HuH-7.5 (cell line): ENCODE results near the gene RAD51B.

Source experiments
- DNase-seq: peaks from one replicate; pipeline ENCODE4 v3.0.0; 2011; ENCODE audit warnings: low spot score

Gene RAD51B

DNA sequence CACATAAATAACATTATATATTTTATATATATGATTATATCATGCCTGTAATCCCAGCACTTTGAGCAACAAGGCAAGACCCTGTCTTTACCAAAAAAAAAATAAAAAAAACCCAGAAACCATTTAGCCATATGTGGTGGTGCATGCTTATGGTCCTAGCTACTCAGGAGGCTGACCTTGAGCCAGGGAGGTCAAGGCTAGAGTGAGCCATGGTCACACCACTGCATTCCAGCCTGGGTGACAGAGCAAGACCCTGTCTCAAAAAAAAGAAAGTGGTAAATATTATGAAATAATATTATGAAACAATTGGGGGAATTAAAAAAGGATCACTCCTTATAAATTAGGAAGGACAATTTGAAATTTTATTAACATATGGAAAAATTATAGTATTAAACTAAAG lies 16.0 kb downstream of the RAD51B start:
- DNase-seq: no peak

DNA sequence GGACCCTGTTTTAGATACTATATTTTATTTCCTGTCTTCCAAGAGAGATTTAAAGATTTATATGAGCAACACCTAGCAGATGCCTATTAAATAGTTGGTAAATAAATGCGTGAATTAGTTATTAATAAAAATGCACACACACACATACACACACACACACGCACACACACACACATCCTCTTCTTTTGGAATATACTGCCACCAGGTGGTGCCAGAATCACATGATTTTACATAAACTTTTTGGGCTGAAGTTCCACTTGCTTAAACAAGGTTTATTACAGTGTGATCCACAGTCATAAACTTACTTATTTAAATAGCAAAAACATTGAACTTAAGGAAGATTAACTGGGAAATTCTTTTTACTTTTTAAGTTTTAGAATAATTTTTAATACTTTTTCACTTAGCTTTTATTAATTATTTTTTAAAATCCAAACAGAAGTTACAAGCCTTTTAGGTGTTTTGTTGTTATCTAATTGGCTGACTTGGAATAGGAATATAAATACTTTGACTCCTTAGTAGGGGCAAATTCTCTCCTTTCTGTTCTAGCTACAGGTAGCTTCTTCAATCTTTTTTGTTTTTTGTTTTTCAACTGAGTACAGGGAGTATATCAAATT lies 17.5 kb downstream of the RAD51B start:
- DNase-seq: no peak

DNA sequence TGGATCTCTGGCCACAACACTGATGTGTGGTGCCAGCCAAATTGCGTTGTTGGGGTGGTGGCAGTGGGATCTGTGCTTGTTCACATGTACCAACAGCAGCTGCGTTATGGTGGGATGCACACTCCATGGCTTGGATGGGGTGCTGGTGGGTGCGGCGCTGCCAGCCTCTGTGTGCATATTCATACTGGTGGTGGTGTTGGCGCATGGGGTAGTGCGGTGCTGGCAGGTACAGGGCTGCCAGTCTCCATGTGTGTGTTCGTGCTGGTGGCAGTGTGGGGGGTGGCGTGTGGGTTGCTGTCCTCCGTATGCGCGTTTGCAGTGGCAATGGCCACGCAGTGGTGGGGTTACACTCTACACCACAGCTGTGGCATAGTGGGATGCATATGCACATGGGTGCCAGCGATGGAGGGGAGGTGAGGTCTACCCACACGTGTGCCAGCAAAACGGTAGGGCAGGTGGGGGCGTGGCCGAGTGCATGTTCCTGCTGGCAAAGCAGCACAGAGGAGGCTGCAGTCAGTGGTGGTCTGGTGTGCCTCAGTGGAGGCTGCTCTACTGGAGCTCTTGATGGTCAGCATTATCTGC lies 26.5 kb downstream of the RAD51B start:
- DNase-seq: no peak

DNA sequence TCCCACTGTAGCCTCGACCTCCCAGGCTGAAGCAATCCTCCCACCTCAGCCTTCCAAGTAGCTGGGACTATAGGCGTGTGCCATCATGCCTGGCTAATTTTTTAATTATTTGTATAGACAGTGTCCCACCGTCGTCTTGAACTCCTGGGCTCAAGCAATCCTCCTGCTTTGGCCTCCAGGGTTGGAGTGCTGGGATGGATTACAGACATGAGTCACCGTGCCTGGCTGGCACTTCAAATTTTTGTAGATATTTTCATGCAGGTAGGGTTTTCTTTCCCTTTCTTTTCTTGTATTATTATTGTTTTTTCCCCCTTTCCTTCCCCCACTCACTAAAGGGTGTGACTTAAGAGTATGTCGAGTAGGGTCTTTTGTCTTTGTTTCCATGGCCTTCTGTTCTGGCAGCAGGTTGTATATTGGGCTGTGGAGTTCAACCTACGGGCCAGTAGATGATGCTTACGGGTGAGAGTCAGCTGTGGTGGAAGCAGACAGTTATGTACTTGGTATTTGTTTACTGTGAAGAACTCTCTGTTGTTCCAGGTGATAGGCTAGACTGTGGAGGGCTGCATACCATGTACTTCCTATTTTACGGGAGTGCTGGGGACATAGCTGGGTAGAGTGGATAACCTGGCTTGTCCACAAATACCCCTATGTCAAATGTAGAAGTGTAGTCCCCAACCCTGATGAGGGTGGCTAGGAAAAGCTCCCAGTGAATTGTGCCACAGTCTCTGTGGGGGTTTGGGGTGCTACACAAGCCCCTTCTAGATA lies 30.7 kb downstream of the RAD51B start:
- DNase-seq: no peak

DNA sequence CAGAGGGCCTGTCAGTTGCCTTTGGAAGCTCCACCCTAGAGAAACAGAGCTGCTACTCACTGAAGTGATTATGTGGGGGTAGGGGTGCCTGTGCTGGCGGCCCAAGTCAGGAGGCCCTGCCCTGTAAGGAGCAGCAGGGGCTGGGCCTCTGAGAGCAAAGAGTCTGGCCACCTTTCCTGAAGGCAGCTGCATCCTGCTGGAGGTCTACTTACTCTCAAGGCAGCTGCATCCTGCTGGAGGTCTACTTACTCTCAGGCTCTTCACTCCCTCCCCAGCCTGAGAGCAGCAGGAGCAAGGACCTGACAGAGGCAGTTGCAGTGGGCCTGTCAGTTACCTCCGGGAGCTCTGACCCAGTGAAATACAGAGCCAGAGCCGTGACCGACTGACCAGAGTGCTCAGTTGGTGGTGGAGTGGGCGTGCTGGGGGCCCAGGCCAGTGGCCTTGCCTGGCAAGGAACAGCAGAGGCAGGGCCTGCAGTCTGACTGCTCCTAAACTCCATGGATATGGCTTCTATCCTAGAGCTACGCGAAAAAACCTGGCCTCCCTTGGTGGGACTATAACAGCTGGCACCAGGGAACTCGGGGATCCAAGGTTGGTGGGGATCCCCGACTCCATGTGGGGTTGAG lies 32.3 kb downstream of the RAD51B start:
- DNase-seq: no peak

DNA sequence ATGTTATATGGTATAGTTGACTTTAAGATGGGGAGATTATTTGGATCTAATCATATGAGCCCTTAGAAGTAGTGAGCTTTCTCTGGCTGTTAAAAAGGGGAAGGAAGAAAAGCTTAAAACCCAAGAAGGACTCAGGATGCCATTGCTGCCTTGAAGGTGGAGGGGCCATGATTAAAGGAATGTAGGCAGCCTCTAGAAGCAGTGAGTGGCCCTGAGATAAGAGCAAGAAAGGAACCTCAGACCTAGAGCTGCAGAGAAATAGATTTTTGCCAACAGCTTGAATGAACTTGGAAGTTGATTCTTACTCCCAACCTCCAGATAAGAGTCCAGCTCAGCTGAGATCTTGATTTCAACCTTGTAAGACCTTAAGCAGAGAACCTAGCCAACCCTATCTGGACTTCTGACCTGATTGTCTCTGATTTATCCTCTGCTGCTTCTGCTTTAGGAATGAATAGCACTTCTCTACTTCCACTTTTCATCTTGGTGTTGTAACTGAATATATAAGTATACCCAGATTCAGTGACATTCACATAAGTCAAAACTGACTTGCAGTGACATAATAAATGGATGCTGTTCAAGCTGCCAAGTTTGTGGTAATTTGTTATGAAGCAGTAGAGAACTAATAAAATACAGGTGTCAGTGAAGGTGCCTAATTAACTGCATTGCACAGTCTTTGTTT lies 33.5 kb downstream of the RAD51B start:
- DNase-seq: no peak

DNA sequence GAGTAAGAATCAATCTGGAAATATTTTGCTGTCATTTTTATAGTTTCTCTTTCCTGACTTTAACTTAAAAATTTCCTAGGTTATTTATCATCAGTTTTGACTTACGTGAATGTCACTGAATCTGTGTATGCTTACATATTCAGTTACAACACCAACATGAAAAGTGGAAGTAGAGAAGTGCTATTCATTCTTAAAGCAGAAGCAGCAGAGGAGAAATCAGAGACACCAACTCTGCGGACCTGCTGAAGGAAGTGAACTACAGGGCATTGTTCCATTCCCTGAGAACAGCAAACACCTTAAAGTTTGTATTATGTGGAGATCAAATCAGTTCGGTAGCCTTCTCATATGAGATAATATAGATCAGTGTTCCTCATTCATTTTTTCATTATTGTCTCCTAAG lies 34.1 kb downstream of the RAD51B start:
- DNase-seq: no peak

DNA sequence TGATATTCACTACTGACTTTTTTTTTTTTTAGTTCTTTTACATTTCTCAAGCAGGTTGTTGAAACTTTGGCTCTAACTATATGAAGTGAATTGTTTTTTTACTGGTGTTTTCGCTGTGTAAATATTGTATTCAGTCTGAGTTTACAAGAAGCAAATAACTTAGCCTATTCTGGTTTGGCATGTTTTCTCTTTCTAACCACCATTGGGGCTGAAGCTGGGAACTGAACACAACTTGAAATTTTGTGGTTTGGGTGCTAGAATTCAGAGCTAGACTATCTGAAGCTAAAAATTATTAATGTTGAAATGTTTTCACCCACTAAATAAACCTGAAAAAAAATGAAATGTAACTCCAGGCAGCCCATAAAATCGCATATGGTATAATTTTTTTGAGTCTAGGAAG lies 37.2 kb downstream of the RAD51B start:
- DNase-seq: no peak

DNA sequence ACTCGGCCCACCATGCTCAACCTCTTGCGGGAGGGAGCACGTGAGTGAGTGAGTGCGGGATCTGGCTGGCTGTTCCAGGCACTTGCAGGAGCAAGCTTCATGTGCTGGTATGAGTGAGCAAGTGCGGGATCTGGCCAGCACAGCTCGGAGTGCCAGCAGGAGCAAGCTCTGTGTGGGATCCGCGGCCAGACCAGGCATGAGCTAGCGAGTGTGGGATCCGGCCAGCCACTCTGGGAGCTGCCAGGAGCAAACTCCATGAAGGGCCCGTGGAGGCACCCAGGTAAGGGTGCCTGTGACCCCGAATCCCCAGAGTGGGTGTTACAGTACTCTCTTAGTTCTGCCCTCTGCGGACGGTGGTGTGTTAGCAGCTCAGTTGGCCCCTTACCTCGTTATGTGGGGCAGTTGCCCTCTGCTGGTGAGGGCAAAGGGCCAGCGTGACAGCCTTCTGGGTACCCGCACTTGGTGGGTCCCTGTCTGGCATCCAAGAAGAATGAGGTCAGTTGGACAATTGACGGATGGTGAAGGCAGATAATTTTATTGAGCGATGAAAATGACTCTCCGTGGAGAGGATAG lies 38.3 kb downstream of the RAD51B start:
- DNase-seq: no peak

DNA sequence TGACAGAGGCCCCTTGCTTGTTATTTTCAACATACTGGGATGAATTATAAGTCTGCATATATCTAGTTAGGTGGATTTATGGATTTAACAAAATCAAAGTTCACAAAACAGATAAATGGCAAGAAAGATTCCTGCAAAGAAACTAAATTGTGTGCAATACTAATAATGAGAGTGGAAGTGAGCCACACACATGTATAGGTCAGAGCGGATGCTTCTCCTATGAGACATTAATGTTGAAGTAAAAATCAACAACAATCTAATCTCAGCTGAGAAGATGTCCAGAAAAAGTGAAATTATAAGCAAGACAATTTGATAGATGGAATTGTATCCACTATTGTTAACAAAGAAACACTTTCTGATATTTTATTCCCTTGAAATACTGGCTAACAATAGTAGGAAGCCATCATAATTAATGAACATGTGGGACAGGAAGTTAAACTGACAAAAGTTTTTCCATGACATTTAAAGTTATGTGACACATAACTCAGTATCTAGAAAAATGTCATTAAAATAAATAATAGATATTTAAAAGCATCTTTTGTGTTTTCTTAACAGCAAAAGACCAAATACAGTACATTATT lies 39.7 kb downstream of the RAD51B start:
- no peak for DNase-seq

DNA sequence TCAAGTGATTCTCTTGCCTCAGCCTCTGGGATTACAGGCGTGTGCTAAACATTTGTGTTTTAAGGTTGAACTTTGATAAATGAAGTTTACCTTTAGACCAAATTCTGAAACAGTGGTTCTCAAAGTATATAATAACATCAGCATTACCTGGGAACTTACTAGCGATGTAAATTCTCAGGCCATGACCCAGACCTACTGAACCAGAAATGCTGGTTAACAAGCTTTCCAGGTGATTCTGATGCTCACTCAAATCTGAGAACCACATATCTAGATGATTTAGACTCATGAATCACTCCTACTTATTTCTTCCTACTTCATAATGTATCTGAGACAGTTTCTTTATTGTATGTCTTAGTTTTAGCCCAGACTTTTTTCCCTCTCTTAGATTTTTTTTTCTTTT lies 43.6 kb downstream of the RAD51B start:
- no peak for DNase-seq

DNA sequence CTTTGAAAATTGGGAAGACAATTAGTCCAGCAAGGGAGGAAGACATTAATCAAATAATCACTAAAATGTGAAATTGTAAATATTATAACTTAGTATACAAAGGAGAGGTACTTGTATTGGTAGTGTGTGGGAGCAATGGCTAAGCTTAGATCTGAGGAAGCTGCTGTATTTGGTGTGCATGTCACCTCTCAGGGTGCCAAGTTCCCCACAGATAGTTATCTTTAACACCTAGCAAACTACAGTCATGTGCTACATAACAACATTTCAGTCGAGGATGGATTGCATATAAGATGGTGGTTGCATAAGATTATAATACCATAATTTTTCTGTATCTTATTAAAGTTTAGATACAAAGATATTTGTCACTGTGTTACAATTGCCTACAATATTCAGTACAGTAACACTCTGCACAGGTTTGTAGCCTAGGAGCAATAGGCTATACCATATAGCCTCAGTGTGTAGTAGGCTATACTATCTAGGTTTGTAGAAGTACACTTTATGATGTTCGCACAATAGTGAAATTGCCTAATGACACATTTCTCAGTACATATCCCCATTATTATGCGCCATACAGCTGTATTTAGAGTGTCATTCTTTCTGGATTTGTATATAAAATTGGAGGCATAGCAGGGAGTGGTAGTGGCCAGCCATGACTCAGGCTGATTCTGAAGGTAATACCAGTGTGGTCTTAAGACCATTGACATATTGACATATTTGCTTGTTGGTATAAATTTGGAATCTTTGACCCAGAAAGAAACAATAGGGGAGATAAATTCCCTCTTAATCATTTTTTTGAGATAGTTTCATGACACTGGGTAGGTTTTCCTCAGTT lies 55.8 kb downstream of the RAD51B start:
- DNase-seq: no peak

DNA sequence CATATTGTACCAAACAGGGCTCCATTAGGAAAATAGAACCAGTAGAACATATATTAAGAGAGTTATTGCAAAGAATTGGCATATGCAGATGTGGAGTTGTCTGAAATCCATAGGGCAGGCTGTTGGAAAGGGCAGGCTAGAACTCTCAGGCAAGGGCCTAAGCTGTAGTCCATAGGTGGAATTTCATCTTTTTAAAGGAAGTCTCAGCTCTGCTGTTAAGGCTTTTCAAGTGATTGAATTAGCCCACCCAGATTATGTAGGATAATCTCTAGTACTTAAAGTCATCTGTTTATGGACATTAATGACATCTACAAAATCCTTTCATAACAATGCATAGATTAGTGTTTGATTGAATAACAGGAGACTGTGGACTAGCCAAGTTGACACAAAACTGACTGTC lies 59.4 kb downstream of the RAD51B start:
- no peak for DNase-seq

DNA sequence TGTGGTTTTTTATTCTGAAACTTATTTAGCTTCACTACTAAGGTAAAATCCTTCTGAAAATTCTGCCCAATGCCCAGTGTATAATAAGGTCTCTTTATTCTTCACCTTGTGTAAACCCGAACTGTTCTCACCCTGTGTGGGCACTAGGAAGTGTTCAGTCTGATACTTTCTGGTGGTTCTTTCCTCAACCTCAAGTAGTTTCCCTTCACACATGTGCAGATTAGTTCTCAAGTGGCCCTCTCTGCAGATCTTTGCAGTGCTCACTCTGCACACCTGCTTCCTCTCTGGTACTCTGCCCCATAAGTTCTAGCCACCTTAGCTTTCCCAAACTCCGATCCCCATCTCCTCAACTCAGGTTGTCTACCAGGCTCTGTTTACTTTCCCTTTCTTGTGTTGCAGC lies 61.6 kb downstream of the RAD51B start:
- no peak for DNase-seq

DNA sequence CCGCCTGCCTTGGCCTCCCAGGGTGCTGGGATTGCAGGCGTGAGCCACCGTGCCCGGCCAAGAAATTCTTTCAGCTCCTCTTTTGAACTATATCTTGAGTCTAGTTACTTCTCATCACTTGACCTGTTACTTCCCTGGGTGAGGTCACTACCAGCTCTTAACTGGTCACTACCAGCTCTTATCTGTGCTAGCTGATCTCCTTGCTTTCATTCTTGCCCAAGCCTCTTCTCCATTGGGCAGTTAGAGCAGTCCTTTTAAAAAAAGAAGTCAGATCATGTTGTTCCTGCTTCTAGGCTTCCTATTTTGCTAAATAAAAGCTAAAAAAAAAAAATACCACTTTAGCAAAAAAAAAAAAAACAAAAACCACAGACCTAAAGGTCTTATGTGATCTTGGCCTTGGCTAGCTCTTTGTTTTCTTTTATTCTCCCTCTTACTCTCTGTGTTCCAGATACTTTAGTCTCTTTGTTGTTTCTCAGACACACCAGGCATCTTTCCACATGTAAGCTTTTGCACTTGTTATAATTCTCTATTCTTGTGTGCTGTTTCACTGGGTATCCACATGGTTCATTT lies 63.5 kb downstream of the RAD51B start:
- DNase-seq: no peak

DNA sequence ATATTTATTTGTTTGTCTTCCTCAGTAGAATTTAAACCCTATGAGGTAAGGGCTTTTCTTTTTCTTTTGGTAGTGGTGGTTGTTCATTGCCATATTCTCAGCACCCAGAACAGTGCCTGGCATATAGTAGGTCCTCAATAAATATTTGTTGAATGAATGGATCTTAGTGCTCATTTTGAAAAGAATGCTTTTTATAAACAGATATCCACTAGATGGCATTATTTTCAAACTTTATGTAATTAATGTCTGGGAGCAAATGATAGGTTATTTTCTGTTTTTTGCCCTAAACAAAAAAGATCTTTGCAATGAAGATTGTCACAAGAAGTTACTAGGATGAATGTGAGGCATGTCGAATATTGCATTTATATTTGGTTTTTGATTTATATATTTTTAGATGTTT lies 64.1 kb downstream of the RAD51B start:
- no peak for DNase-seq

DNA sequence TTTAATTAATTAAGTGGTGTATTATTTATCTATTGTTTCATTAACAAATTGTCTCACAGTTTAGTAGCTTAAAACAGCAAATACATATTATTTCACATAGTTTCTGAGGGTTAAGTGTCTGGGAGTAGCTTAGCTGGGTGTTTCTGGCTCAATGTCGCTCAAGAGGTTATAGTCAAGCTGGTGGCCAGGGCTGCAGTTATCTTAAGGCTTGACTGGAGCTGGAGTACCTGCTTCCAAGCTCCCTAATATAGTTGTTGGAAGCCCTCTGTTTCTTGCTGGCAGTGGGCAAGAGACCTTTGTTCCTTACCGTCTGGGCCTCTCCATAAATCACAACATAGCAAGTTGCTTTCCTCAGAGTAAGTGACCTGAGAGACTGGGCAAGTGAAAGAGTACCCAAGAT lies 66.6 kb downstream of the RAD51B start:
- no peak for DNase-seq

DNA sequence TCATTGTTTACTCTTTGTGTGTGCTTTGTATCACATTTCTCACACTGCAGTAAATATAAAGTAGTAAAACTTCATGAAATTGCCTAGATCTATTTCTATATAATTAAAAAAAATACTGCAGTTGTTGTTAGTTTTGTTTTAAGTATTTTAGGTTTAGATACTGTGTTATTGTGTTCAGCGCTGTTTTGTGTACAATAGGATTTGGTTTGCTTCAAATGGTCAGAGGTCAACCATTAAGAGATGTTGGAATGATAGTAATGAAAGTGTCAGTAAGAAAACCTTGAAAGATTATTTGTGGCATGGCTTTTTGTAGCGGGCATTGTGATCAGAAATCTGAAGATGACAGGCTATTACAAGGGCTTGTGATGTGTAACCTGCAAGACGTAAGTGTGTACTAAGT lies 67.9 kb downstream of the RAD51B start:
- no peak for DNase-seq

DNA sequence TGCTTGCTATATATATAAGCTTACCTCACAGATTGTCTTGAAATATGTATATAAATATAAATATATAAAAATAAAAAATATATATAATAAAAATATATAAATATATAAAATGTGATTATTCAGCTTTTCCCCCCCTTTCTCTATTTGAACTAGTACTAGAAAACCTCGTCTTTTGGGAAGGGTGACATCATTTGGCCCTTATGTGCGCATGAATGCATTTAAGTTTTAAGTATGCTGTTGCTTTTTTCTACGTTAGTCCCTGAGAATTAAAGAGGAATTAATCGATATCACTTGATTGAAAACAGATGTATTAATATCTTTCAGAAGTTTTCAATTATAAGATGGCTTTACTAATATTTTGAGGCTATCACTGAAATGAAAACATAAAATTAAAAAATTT lies 69.9 kb downstream of the RAD51B start:
- DNase-seq: no peak

DNA sequence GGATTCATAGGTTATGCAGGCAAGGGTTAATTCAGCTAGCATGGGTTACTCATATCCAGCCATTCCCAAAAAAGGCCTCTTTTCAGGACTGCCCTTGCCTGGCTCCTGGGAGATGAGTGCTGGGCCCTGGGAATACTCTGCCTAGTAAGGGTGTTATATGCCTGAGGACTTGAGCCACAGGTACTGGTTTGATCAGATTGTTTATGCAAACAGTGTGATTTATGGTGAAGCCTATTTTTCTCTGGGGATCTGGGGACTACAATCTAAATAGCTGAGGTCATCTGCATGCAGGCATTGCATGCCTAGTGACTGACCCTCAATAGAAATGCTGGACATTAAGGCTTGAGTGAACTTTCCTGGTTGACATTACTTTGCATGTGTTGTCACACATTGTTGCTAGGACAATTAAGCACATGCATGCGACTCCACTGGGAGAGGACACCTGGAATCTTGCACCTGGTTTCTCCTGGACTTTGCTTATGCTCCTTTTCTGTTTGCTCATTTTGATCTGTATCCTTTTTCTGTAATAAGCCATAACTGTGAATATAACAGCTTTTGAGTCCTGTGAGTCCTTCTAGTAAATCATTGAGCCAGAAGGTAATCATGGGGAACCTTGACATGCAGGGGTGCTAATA lies 73.0 kb downstream of the RAD51B start:
- DNase-seq: no peak
